Sigmoid colon (tissue), 7 donors: ENCODE measurements around the gene TRIM66. TPM values are rescaled to one million over a fixed set of nuclear protein-coding genes. Genes with fewer than 3 reads are reported as not detected.

Source experiments
- DNase-seq: peaks from one replicate; pipeline ENCODE4 v3.0.0-alpha.2; 2019
- H3K27ac ChIP-seq, 4 donors: fragments of 200-600 bp; sonication (generic); one replicate each; pipeline ENCODE4 v1.5.1; 2016 to 2019; ENCODE audit warnings: mild to moderate bottlenecking in 1 of 4
- H3K27me3 ChIP-seq, 3 donors: fragments of 200-600 bp; sonication (generic); one replicate each; pipeline ENCODE4 v1.5.1; 2019; ENCODE audit warnings: mild to moderate bottlenecking in 1 of 3
- H3K36me3 ChIP-seq, 4 donors: fragments of 200-600 bp; sonication (generic); one replicate each; pipeline ENCODE4 v1.5.1; 2016 to 2019
- H3K4me1 ChIP-seq, 4 donors: fragments of 200-600 bp; sonication (generic); one replicate each; pipeline ENCODE4 v1.5.1; 2017 to 2019
- H3K4me3 ChIP-seq, 4 donors: fragments of 200-600 bp; sonication (generic); one replicate each; pipeline ENCODE4 v1.5.1; 2017 to 2019; ENCODE audit warnings: mild to moderate bottlenecking in 2 of 4, moderate library complexity in 1 of 4
- H3K9me3 ChIP-seq, 4 donors: fragments of 200-600 bp in 3 of 4; sonication (generic) in 3 of 4; one replicate each; pipeline versions ENCODE4 v1.5.1 to v1.6.1; 2013 to 2019
- EP300 ChIP-seq, 4 donors: sonication (generic); formaldehyde crosslinking; IDR thresholded peaks; one replicate each; pipeline ENCODE4 v1.6.1; 2017; ENCODE audit warnings: antibody characterized with exemption in 4 of 4
- POLR2A ChIP-seq, 2 donors: fragments of 450-650 bp; IDR thresholded peaks; one replicate each; pipeline ENCODE4 v1.6.1; 2016; ENCODE audit warnings: antibody characterized with exemption in 2 of 2, mild to moderate bottlenecking in 2 of 2, moderate library complexity in 2 of 2
- POLR2AphosphoS5 ChIP-seq, 4 donors: sonication (generic); formaldehyde crosslinking; IDR thresholded peaks; one replicate each; pipeline ENCODE4 v1.6.1; 2017; ENCODE audit warnings: antibody characterized with exemption in 4 of 4
- WGBS, 2 donors: extraction: QIAGEN DNeasy Blood & Tissue Kit; methylation state at CpG; one replicate each; pipeline ENCODE4 v1.1.7; 2013; 5-methylcytosine and 5-hydroxymethylcytosine counted together
- intact Hi-C: fragments of 100-400 bp; cut with DNase I; formaldehyde crosslinking; loops from one replicate; pipeline ENCODE4 v1.15.1; 2023
- polyA plus RNA-seq, 3 donors: library from polyadenylated mRNA; stranded (reverse); fragments of 200-250 nt; gene quantifications; one replicate each; pipeline ENCODE4 v1.2.3, GENCODE V29; 2013
- total RNA-seq, 4 donors: library from RNA; depleted of rRNA; stranded (reverse); fragments of >200 nt; gene quantifications; one replicate each; pipeline ENCODE4 v1.1.0, GENCODE V29; 2016
- TF ChIP-seq, protein P1 (sequence below), 4 experiments: fragments of 450-650 bp in 3 of 4; fragments of 200-600 bp in 1 of 4; IDR thresholded peaks; one replicate each; pipeline ENCODE4 v1.5.1; 2016 to 2019; ENCODE audit warnings: antibody characterized with exemption in 4 of 4, mild to moderate bottlenecking in 3 of 4, moderate library complexity in 2 of 4
- donor health status: healthy with polysubstance abuse.
- donor health status: Bipolar disorder and iron deficiency.
- donor health status: healthy.

The TRIM66 gene
- total and polyA plus RNA-seq, 7 donors, result 0.60 to 24.4 (median 2.8) TPM

DNA sequence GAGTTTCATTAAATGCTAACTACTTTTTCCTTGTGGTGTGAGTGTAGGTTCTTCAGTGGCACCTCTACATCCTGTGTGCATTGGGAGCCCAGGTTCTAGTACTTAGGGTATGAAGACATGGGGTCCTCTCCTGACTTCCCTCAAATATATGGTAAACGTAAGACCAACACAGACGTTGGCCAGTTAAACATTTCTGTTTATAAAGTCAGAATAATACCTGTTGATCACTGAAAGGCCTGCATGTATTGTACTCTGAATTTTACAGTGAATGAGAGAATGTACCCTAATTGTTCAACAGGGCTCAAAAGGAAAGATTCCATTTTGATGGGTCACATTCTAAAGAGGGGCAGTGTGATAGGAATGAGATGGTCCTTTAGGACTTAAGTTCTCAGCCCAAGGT lies 3.4 kb upstream of the TRIM66 start:
- WGBS, 2 donors, result 69 to 71% methylated on average over 2 of the region's 2 CpGs
- Histone ChIP-seq H3K4me3 (no peak overlapping the region), H3K4me1 (peaks cover 0 to 46% (median 34%) of the 10 kb centered on the region in 4 donors), H3K9me3 (no peaks in the 10 kb centered on the region), H3K27ac (peak overlapping the region in 1 of 4 donors; percentile 20), H3K36me3 (peaks cover 13 to 34% (median 26%) of the 10 kb centered on the region in 4 donors), H3K27me3 (no peaks in the 10 kb centered on the region)
- intact Hi-C loops, result loop anchor here (5.0 kb wide), 1 partner anchor 186 kb away; no protein-coding TSS in a partner anchor
- DNase-seq, result no peak
- no peak for TF ChIP-seq EP300 (IDR thresholded peaks at IDR 0.05)
- TF ChIP-seq POLR2A (IDR thresholded peaks at IDR 0.05), result no peak
- TF ChIP-seq, protein P1, sequence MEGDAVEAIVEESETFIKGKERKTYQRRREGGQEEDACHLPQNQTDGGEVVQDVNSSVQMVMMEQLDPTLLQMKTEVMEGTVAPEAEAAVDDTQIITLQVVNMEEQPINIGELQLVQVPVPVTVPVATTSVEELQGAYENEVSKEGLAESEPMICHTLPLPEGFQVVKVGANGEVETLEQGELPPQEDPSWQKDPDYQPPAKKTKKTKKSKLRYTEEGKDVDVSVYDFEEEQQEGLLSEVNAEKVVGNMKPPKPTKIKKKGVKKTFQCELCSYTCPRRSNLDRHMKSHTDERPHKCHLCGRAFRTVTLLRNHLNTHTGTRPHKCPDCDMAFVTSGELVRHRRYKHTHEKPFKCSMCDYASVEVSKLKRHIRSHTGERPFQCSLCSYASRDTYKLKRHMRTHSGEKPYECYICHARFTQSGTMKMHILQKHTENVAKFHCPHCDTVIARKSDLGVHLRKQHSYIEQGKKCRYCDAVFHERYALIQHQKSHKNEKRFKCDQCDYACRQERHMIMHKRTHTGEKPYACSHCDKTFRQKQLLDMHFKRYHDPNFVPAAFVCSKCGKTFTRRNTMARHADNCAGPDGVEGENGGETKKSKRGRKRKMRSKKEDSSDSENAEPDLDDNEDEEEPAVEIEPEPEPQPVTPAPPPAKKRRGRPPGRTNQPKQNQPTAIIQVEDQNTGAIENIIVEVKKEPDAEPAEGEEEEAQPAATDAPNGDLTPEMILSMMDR (IDR thresholded peaks at IDR 0.05), result no peak
- TF ChIP-seq POLR2AphosphoS5 (IDR thresholded peaks at IDR 0.05), result no peak

DNA sequence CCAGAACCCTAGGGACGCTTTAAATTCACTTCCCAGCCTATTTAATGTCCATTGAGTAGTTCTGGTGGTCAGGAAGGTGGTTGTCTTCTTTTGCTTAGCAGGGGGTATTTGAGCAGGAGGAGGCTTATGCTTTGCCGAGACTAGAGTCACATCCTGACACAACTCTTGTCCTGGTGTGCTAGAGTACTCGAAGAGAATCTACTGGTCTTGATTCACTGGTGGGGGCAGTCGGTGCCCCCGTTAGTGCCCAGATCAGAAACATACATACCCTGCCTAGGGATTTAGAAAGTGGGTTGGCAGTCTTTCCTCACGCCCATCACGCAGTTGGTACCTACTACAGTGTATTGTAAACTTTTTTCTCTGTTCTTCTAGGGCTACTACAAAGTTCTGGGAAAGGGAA lies 2.8 kb upstream of the TRIM66 start:
- Histone ChIP-seq H3K27ac (peak overlapping the region in 1 of 4 donors; percentile 99), H3K9me3 (no peaks in the 10 kb centered on the region), H3K27me3 (no peaks in the 10 kb centered on the region), H3K4me3 (no peak overlapping the region), H3K4me1 (peaks cover 0 to 46% (median 34%) of the 10 kb centered on the region in 4 donors), H3K36me3 (peaks cover 13 to 34% (median 26%) of the 10 kb centered on the region in 4 donors)
- no peak for DNase-seq
- TF ChIP-seq POLR2A (IDR thresholded peaks at IDR 0.05), result no peak
- no peak for TF ChIP-seq EP300 (IDR thresholded peaks at IDR 0.05)
- TF ChIP-seq, protein P1 (IDR thresholded peaks at IDR 0.05), result no peak
- no peak for TF ChIP-seq POLR2AphosphoS5 (IDR thresholded peaks at IDR 0.05)
- intact Hi-C loops, result loop anchor here (5.0 kb wide), 1 partner anchor 187 kb away; no protein-coding TSS in a partner anchor
- 79 to 82% methylated on average over 7 of the region's 7 CpGs for WGBS, 2 donors

DNA sequence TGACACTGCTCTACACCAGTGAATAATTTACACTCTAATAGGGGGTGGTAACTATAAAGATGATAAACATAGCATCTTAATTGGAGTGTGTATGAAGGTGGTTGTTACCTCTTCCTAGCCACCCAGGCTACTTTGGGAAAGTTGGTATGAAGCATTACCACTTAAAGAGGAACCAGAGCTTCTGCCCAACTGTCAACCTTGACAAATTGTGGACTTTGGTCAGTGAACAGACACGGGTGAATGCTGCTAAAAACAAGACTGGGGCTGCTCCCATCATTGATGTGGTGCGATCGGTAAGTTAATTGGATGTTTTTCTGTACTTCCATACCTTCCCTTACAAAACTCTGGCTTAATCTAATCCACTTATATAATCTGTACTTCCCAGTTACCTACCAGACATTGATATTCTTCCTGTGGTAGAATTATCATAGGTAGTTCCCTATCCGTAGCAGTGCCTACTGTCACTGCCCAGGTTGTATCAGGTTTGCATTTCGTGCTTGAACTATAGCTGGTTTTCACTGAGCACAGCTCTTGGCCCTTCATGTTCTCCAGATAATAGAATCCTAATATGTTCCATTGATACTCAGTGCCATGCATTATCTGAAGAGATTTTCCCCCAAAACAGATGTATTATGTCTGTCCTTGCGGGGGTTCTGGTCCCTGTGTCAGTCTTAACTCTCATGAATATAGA lies 2.3 kb upstream of the TRIM66 start:
- no peak for DNase-seq
- peak overlapping the region in 1 of 4 donors; percentile 74 for H3K4me3 ChIP-seq
- peaks cover 0 to 46% (median 34%) of the 10 kb centered on the region in 4 donors for H3K4me1 ChIP-seq
- TF ChIP-seq EP300 (IDR thresholded peaks at IDR 0.05) (no peak), POLR2A (IDR thresholded peaks at IDR 0.05) (no peak), POLR2AphosphoS5 (IDR thresholded peaks at IDR 0.05) (no peak)
- TF ChIP-seq, protein P1 (IDR thresholded peaks at IDR 0.05), result no peak
- H3K27me3 ChIP-seq, result no peaks in the 10 kb centered on the region
- H3K9me3 ChIP-seq, result no peaks in the 10 kb centered on the region
- 69 to 73% methylated on average over 6 of the region's 6 CpGs for WGBS, 2 donors
- peaks cover 13 to 35% (median 26%) of the 10 kb centered on the region in 4 donors for H3K36me3 ChIP-seq
- intact Hi-C loops, result loop anchor here (5.0 kb wide), 3 partner anchors 188 to 278 kb away; partner anchors contain the start of genes AKIP1 and TMEM9B
- peak overlapping the region; percentile 93 to 99 (median 96) for H3K27ac ChIP-seq

DNA sequence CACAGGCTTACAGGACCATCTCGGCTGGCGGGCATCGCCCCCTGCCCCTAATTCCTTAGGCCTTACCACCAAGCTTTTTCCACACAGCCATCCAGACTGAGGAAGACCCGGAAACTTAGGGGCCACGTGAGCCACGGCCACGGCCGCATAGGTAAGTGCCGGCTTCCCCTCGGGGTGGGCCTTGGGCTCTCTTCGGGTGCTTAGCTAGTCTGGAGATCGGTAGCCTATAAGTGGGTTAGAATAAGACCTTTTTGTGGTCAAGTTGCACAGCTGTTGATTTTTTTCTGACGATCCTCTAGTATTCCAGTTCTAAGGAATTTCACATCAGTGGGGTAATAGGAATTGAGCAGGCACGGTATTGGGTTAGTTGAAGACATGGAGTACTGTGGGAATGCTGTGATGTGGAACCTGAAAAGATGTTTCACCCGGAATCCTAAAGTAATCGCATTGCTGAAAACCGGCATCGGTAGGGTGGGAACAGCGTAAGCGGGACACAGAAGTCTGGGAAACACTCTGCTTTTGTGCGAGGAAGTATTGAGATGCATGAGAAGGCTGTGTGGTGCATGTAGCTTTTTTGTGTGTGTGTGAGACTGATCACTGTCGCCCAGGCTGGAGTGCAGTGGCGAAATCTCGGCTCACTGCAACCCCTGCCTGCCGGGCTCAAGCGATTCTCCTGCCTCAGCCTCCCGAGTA lies 796 bp upstream of the TRIM66 start:
- DNase-seq, result no peak
- Histone ChIP-seq H3K4me1 (peaks cover 0 to 36% (median 28%) of the 10 kb centered on the region in 4 donors), H3K27me3 (no peaks in the 10 kb centered on the region), H3K9me3 (no peaks in the 10 kb centered on the region), H3K27ac (peak overlapping the region; percentile 93 to 99 (median 96)), H3K4me3 (peak overlapping the region; percentile 74 to 95 (median 92)), H3K36me3 (peaks cover 13 to 43% (median 26%) of the 10 kb centered on the region in 4 donors)
- TF ChIP-seq, protein P1 (IDR thresholded peaks at IDR 0.05), result no peak
- TF ChIP-seq POLR2A (IDR thresholded peaks at IDR 0.05) (no peak), EP300 (IDR thresholded peaks at IDR 0.05) (no peak), POLR2AphosphoS5 (IDR thresholded peaks at IDR 0.05) (no peak)
- WGBS, 2 donors, result 1 to 6% methylated on average over 27 of the region's 27 CpGs
- intact Hi-C loops, result loop anchor here (5.0 kb wide), 2 partner anchors 229 to 279 kb away; partner anchors contain the start of genes AKIP1 and TMEM9B
